ENCODE measurements around the gene GRID2.

Gene GRID2

DNA sequence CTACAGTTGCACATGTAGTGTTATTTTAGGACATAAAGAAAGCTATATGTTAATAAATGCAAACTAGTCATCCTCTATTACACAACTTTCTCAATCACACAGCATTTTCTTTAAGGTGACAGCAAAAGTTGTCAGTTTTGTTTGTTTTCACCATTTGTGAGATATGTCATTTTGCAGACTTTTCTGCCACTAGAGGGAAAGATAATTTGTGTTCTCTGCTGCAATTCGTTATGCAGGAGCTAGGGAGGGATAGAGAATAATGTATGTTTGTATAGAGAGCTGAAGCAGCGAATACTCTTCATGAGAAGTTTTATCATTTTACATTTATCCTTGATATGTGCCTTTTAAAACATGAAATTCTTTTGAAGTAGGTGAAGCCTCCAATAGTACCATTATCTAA is 854.2 kb downstream of the GRID2 start:
- no peak for DNase-seq (ENCODE audit: low spot score)
- in situ Hi-C loops (cut with MboI; ENCODE audit: low sequenced_read_pairs, unreplicated experiment), result no loop called here

DNA sequence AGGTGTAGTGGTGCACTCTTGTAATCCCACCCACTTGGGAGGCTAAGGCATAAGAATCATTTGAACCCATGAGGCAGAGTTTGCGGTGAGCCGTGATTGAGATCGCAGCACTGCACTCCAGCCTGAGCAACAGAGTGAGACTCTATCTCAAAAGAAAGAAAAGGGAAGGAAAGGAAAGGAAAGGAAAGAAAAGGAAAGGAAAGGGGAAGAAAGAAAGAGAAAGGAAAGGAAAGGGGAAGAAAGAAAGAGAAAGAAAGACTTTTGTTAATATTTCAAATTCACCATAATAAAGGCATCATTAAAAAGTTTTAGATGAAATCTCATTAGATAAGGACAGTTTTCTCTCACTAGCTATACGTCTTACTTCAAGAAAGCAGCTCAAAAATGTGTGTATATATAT is 864.3 kb downstream of the GRID2 start:
- TF ChIP-seq, protein P1, sequence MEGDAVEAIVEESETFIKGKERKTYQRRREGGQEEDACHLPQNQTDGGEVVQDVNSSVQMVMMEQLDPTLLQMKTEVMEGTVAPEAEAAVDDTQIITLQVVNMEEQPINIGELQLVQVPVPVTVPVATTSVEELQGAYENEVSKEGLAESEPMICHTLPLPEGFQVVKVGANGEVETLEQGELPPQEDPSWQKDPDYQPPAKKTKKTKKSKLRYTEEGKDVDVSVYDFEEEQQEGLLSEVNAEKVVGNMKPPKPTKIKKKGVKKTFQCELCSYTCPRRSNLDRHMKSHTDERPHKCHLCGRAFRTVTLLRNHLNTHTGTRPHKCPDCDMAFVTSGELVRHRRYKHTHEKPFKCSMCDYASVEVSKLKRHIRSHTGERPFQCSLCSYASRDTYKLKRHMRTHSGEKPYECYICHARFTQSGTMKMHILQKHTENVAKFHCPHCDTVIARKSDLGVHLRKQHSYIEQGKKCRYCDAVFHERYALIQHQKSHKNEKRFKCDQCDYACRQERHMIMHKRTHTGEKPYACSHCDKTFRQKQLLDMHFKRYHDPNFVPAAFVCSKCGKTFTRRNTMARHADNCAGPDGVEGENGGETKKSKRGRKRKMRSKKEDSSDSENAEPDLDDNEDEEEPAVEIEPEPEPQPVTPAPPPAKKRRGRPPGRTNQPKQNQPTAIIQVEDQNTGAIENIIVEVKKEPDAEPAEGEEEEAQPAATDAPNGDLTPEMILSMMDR (IDR thresholded peaks at IDR 0.05; ENCODE audit: borderline replicate concordance, control extremely low read depth, extremely low read depth, insufficient read depth, missing control alignments), result no peak
- in situ Hi-C loops (cut with MboI; ENCODE audit: low sequenced_read_pairs, unreplicated experiment), result no loop called here

More for the DNA sequence above, 854.2 kb downstream of the GRID2 start:
- TF ChIP-seq, protein P1 (IDR thresholded peaks at IDR 0.05; ENCODE audit: borderline replicate concordance, control extremely low read depth, extremely low read depth, insufficient read depth, missing control alignments), result no peak

GRCh38 chr4:93169966-93170365 is 866.2 kb downstream of the GRID2 start:
- in situ Hi-C loops (cut with MboI; ENCODE audit: low sequenced_read_pairs, unreplicated experiment), result no loop called here
- TF ChIP-seq, protein P1 (IDR thresholded peaks at IDR 0.05; ENCODE audit: borderline replicate concordance, control extremely low read depth, extremely low read depth, insufficient read depth, missing control alignments), result no peak
- no peak for DNase-seq (ENCODE audit: low spot score)

More for the DNA sequence above, 864.3 kb downstream of the GRID2 start:
- no peak for DNase-seq (ENCODE audit: low spot score)

DNA sequence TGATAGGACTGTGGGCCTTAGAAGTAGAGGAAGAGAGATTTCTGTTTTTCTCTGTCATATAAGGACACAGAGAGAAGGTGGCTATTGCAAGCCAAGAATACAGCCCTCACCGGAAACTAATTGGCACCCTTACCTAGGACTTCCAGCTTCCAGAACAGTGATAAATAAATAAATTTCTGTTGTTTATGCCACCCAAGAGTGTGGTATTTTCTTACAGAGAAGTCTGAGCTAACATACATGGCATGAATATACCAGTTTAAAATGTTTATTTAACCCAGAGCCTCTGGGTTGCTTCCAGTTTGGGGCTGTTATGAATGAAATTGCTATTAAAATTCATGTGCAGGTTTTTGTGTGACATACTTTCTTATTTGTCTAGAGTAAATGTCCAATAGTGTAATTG is 870.8 kb downstream of the GRID2 start:
- in situ Hi-C loops (cut with MboI; ENCODE audit: low sequenced_read_pairs, unreplicated experiment), result no loop called here
- no peak for DNase-seq (ENCODE audit: low spot score)
- TF ChIP-seq, protein P1 (IDR thresholded peaks at IDR 0.05; ENCODE audit: borderline replicate concordance, control extremely low read depth, extremely low read depth, insufficient read depth, missing control alignments), result no peak

- in situ Hi-C loops (cut with MboI; ENCODE audit: low sequenced_read_pairs, unreplicated experiment), result no loop called here
- TF ChIP-seq, protein P1 (IDR thresholded peaks at IDR 0.05; ENCODE audit: borderline replicate concordance, control extremely low read depth, extremely low read depth, insufficient read depth, missing control alignments), result no peak
- no peak for DNase-seq (ENCODE audit: low spot score)
Observed at GRCh38 chr4:93178279-93178678, 874.5 kb downstream of the GRID2 start.

- TF ChIP-seq, protein P1 (IDR thresholded peaks at IDR 0.05; ENCODE audit: borderline replicate concordance, control extremely low read depth, extremely low read depth, insufficient read depth, missing control alignments), result no peak
- in situ Hi-C loops (cut with MboI; ENCODE audit: low sequenced_read_pairs, unreplicated experiment), result no loop called here
- no peak for DNase-seq (ENCODE audit: low spot score)
Observed at GRCh38 chr4:93179044-93179443, 875.3 kb downstream of the GRID2 start.

- no peak for DNase-seq (ENCODE audit: low spot score)
- in situ Hi-C loops (cut with MboI; ENCODE audit: low sequenced_read_pairs, unreplicated experiment), result no loop called here
- TF ChIP-seq, protein P1 (IDR thresholded peaks at IDR 0.05; ENCODE audit: borderline replicate concordance, control extremely low read depth, extremely low read depth, insufficient read depth, missing control alignments), result no peak
Observed at GRCh38 chr4:93182722-93183121, 879.0 kb downstream of the GRID2 start.
